ENCODE data around the gene MIOX.

Gene MIOX

DNA sequence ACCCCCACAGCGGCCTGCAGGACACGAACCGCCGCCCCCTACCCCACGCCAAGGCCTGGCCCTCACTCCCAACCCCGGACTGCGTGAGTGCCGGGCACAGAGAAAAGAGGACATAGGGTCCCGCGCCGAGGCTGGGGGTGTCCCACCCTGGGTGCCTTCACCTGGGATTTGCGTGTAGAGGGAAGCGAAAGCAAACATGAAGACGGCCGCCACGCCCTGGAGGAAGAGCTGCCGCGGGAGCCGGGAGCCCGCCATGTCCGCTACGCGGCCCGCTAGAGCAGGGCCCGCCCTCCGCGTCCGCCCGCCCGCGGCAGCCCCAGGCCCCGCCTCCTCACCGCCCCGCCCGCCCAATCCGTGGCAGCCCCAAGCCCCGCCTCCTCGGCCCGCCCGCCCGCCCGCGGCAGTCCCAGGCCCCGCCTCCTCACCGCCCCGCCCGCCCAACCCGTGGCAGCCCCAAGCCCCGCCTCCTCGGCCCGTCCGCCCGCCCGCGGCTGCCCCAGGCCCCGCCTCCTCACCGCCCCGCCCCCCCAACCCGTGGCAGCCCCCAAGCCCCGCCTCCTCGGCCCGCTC, 20.8 kb downstream of the MIOX start, which contains the start of gene LMF2:
Gene LMF2 (minus strand): TSS at position 282 of the 570 bp plus-strand sequence. CDS start 27 bp downstream, at position 255.
- H3K27ac ChIP-seq (ENCODE audit: extremely low read depth, low read depth, low read length) = peak within 1 kb of the TSS; percentile 97
- H3K4me1 ChIP-seq (ENCODE audit: control insufficient read depth, insufficient read depth, low read length) = peaks cover 8% of the 10 kb centered on the region
- H3K36me3 ChIP-seq (ENCODE audit: control insufficient read depth in 2 of 2, insufficient read depth in 1 of 2, low read length in 2 of 2) = peaks cover 2 to 42% of the 10 kb centered on the region in 2 experiments; a peak in 2 of 3 replicates
- no peaks in the 10 kb centered on the region for H3K9me3 ChIP-seq (ENCODE audit: control insufficient read depth, insufficient read depth, low read depth, low read length)
- POLR2A ChIA-PET = interaction anchor here (0.5 to 6.0 kb wide), 27 partner anchors 9 to 264 kb away, joined by 3 to 189 read pairs (median 5); partner anchors contain the start of genes ARSA, CHKB, HDAC10 and KLHDC7B
- CTCF ChIA-PET = interaction anchor here (0.6 to 3.8 kb wide), 6 partner anchors 9 to 165 kb away, joined by 3 to 32 read pairs (median 8); partner anchors contain the start of genes SCO2 and SYCE3
- peak within 1 kb of the TSS; percentile 100 for H3K4me3 ChIP-seq (ENCODE audit: low read depth, low read length)
- TF ChIP-seq ZNF350 (tag by site-specific recombination; IDR thresholded peaks at IDR 0.05) (no peak), ZBTB1 (tag by site-specific recombination; IDR thresholded peaks at IDR 0.05) (no peak), ZNF768 (tag by site-specific recombination; IDR thresholded peaks at IDR 0.05) (no peak), ZNF701 (tag by site-specific recombination; IDR thresholded peaks at IDR 0.05) (no peak), ZSCAN16 (tag by site-specific recombination; IDR thresholded peaks at IDR 0.05) (no peak), ZNF10 (tag by site-specific recombination; IDR thresholded peaks at IDR 0.05) (no peak), ZNF202 (tag by site-specific recombination; IDR thresholded peaks at IDR 0.05; ENCODE audit: borderline replicate concordance) (no peak), ZNF654 (tag by site-specific recombination; IDR thresholded peaks at IDR 0.05; ENCODE audit: low read depth) (no peak), ZNF560 (tag by site-specific recombination; IDR thresholded peaks at IDR 0.05; ENCODE audit: borderline replicate concordance) (no peak), KLF8 (tag by site-specific recombination; IDR thresholded peaks at IDR 0.05) (peak; percentile 77; the same call in 1 of the 2 replicates), KLF16 (tag by site-specific recombination; IDR thresholded peaks at IDR 0.05) (0 out of 2 replicates have a peak, but pooled peaks have one; percentile 33), ZNF416 (tag by site-specific recombination; IDR thresholded peaks at IDR 0.05) (no peak), SALL2 (tag by site-specific recombination; IDR thresholded peaks at IDR 0.05; ENCODE audit: borderline replicate concordance) (no peak)
- TF ChIP-seq, protein P1, sequence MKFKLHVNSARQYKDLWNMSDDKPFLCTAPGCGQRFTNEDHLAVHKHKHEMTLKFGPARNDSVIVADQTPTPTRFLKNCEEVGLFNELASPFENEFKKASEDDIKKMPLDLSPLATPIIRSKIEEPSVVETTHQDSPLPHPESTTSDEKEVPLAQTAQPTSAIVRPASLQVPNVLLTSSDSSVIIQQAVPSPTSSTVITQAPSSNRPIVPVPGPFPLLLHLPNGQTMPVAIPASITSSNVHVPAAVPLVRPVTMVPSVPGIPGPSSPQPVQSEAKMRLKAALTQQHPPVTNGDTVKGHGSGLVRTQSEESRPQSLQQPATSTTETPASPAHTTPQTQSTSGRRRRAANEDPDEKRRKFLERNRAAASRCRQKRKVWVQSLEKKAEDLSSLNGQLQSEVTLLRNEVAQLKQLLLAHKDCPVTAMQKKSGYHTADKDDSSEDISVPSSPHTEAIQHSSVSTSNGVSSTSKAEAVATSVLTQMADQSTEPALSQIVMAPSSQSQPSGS (tag by site-specific recombination; IDR thresholded peaks at IDR 0.05; ENCODE audit: low read depth) = no peak
- TF ChIP-seq, protein P2, sequence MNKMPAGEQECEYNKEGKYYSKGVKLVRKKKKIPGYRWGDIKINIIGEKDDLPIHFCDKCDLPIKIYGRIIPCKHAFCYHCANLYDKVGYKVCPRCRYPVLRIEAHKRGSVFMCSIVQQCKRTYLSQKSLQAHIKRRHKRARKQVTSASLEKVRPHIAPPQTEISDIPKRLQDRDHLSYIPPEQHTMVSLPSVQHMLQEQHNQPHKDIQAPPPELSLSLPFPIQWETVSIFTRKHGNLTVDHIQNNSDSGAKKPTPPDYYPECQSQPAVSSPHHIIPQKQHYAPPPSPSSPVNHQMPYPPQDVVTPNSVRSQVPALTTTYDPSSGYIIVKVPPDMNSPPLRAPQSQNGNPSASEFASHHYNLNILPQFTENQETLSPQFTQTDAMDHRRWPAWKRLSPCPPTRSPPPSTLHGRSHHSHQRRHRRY (tag by site-specific recombination; IDR thresholded peaks at IDR 0.05) = no peak
- TF ChIP-seq, protein P3, sequence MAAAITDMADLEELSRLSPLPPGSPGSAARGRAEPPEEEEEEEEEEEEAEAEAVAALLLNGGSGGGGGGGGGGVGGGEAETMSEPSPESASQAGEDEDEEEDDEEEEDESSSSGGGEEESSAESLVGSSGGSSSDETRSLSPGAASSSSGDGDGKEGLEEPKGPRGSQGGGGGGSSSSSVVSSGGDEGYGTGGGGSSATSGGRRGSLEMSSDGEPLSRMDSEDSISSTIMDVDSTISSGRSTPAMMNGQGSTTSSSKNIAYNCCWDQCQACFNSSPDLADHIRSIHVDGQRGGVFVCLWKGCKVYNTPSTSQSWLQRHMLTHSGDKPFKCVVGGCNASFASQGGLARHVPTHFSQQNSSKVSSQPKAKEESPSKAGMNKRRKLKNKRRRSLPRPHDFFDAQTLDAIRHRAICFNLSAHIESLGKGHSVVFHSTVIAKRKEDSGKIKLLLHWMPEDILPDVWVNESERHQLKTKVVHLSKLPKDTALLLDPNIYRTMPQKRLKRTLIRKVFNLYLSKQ (tag by site-specific recombination; IDR thresholded peaks at IDR 0.05; ENCODE audit: borderline replicate concordance) = no peak
- TF ChIP-seq, protein P4, sequence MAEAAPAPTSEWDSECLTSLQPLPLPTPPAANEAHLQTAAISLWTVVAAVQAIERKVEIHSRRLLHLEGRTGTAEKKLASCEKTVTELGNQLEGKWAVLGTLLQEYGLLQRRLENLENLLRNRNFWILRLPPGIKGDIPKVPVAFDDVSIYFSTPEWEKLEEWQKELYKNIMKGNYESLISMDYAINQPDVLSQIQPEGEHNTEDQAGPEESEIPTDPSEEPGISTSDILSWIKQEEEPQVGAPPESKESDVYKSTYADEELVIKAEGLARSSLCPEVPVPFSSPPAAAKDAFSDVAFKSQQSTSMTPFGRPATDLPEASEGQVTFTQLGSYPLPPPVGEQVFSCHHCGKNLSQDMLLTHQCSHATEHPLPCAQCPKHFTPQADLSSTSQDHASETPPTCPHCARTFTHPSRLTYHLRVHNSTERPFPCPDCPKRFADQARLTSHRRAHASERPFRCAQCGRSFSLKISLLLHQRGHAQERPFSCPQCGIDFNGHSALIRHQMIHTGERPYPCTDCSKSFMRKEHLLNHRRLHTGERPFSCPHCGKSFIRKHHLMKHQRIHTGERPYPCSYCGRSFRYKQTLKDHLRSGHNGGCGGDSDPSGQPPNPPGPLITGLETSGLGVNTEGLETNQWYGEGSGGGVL (tag by site-specific recombination; IDR thresholded peaks at IDR 0.05) = peak; percentile 27
- TF ChIP-seq, protein P5, sequence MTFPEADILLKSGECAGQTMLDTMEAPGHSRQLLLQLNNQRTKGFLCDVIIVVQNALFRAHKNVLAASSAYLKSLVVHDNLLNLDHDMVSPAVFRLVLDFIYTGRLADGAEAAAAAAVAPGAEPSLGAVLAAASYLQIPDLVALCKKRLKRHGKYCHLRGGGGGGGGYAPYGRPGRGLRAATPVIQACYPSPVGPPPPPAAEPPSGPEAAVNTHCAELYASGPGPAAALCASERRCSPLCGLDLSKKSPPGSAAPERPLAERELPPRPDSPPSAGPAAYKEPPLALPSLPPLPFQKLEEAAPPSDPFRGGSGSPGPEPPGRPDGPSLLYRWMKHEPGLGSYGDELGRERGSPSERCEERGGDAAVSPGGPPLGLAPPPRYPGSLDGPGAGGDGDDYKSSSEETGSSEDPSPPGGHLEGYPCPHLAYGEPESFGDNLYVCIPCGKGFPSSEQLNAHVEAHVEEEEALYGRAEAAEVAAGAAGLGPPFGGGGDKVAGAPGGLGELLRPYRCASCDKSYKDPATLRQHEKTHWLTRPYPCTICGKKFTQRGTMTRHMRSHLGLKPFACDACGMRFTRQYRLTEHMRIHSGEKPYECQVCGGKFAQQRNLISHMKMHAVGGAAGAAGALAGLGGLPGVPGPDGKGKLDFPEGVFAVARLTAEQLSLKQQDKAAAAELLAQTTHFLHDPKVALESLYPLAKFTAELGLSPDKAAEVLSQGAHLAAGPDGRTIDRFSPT (tag by site-specific recombination; IDR thresholded peaks at IDR 0.05) = no peak
- TF ChIP-seq, protein P6, sequence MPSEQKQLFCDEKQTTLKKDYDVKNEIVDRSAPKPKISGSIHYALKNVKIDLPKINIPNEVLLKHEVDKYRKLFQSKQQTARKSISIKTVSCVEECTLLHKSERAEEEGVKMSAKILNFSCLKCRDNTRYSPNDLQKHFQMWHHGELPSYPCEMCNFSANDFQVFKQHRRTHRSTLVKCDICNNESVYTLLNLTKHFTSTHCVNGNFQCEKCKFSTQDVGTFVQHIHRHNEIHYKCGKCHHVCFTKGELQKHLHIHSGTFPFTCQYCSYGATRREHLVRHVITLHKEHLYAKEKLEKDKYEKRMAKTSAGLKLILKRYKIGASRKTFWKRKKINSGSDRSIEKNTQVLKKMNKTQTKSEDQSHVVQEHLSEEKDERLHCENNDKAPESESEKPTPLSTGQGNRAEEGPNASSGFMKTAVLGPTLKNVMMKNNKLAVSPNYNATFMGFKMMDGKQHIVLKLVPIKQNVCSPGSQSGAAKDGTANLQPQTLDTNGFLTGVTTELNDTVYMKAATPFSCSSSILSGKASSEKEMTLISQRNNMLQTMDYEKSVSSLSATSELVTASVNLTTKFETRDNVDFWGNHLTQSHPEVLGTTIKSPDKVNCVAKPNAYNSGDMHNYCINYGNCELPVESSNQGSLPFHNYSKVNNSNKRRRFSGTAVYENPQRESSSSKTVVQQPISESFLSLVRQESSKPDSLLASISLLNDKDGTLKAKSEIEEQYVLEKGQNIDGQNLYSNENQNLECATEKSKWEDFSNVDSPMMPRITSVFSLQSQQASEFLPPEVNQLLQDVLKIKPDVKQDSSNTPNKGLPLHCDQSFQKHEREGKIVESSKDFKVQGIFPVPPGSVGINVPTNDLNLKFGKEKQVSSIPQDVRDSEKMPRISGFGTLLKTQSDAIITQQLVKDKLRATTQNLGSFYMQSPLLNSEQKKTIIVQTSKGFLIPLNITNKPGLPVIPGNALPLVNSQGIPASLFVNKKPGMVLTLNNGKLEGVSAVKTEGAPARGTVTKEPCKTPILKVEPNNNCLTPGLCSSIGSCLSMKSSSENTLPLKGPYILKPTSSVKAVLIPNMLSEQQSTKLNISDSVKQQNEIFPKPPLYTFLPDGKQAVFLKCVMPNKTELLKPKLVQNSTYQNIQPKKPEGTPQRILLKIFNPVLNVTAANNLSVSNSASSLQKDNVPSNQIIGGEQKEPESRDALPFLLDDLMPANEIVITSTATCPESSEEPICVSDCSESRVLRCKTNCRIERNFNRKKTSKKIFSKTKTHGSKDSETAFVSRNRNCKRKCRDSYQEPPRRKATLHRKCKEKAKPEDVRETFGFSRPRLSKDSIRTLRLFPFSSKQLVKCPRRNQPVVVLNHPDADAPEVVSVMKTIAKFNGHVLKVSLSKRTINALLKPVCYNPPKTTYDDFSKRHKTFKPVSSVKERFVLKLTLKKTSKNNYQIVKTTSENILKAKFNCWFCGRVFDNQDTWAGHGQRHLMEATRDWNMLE (tag by site-specific recombination; conservative IDR thresholded peaks at IDR 0.05; ENCODE audit: low read depth) = no peak

Data from HEK293 (cell line).